Posterior vena cava (tissue), 2 donors: ENCODE results near the gene MS4A2. TPM values are rescaled to one million over a fixed set of nuclear protein-coding genes. Genes with fewer than 3 reads are reported as not detected.
"Not testable (repeated sequence)": the region's sequence is repeated elsewhere in the genome, so short reads cannot be mapped to it uniquely, and the experiment has no call there.

Source experiments
- DNase-seq: peaks from one replicate; pipeline ENCODE4 v3.0.0-alpha.2; 2020; ENCODE audit warnings: low spot score
- intact Hi-C, 2 donors: fragments of 100-400 bp; cut with DNase I; formaldehyde crosslinking; loops; one replicate each; pipeline versions ENCODE4 v1.14.1 to v1.14.2; 2022 to 2023
- long read RNA-seq, 2 donors: library from polyadenylated mRNA; unstranded; transcript quantifications; one replicate each; pipeline ENCODE4 v2.0.0, GENCODE V29; 2020 to 2021
- total RNA-seq, 2 donors: library from RNA; stranded (reverse); fragmentation: NEBNext Ultra II Directional; extraction: Animal tissue kit (Norgen Biotek cat#: 25700); gene quantifications; one replicate each; pipeline ENCODE4 v1.2.1, GENCODE V29; 2021
- donor health status: DM: yes; HTN: yes; CAD: no.
- donor health status: DM: yes; HTN: yes; CAD: no.

The MS4A2 gene
- total RNA-seq, result 1 to 10 TPM; 1.2 to 1.4 TPM
- long read RNA-seq, donor 1, result 0 reads
- long read RNA-seq, donor 2, result 0 reads

DNA sequence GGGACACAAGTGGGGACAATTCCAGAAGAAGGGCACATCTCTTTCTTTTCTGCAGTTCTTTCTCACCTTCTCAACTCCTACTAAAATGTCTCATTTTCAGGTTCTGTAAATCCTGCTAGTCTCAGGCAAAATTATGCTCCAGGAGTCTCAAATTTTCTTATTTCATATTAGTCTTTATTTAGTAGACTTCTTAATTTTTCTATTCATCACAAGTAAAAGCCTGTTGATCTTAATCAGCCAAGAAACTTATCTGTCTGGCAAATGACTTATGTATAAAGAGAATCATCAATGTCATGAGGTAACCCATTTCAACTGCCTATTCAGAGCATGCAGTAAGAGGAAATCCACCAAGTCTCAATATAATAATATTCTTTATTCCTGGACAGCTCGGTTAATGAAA lies at the start of gene MS4A2:
Gene MS4A2 (plus strand): TSS at position 301 of the 400 bp plus-strand sequence. CDS start 102 bp downstream, outside the sequence.
- DNase-seq, result no peak
- intact Hi-C loops, result no loop called here

DNA sequence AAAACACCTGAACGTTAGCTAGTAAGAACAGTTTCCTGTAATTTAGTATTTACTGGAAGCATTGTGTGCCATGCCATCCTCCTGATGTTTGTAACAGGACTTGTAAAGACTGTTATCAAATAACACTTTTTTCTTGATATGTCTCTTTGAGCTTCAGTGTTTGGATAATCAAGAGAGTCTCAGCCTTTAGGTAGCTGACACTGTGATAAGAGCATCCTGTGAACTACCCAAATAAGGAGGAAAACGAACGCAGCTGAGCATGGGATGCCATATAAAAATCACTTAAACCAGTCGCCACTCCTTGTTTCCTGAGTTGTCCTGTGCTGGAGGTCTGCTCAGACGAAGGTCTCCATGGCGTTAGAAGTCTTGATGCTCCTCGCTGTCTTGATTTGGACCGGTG lies 48.4 kb upstream of the MS4A2 start, which contains the start of gene OOSP2:
Gene OOSP2 (plus strand): TSS at position 301 of the 400 bp plus-strand sequence. CDS start 51 bp downstream, at position 352.
- intact Hi-C loops, result no loop called here

DNA sequence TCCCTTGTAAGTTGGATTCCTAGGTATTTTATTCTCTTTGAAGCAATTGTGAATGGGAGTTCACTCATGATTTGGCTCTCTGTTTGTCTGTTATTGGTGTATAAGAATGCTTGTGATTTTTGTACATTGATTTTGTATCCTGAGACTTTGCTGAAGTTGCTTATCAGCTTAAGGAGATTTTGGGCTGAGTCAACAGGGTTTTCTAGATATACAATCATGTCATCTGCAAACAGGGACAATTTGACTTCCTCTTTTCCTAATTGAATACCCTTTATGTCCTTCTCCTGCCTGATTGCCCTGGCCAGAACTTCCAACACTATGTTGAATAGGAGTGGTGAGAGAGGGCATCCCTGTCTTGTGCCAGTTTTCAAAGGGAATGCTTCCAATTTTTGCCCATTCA lies 38.0 kb upstream of the MS4A2 start:
- intact Hi-C loops, DNase-seq: not testable (repeated sequence)

More for the DNA sequence above, 48.4 kb upstream of the MS4A2 start, which contains the start of gene OOSP2:
- DNase-seq, result no peak

DNA sequence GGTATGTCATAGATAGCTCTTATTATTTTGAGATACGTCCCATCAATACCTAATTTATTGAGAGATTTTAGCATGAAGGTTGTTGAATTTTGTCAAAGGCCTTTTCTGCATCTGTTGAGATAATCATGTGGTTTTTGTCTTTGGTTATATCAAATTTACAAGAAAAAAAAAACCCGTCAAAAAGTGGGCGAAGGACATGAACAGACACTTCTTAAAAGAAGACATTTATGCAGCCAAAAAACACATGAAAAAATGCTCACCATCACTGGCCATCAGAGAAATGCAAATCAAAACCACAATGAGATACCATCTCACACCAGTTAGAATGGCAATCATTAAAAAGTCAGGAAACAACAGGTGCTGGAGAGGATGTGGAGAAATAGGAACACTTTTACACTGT lies 37.6 kb upstream of the MS4A2 start:
- intact Hi-C loops, DNase-seq: not testable (repeated sequence)

DNA sequence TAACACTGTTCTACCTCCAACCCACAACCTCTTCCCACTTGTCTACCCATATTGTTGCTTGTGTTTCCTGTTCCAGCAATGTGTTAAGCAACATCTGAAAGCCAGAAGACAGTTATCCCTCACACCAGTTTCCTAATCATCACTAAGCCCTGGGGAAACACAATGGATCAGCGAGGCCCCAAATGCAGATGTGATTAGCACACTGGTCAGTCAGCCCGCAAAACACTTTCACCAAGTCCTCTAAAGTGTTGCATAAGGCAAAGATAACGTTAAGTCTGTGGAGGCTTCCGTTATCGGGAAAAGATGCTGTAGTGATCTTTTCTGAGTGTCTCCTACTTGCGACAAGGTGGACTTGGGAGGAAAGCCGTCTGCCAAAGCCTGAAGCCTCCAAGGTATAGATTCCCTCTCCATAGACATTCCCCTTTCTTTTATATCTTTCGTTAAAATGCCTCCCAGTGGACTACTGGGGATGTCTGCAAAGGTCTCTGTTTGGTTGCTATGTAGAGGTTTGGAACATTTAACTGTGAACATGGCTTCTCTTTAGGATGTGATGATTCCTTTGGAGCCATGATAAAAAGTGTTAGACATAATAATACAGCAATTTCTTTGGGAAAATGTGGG lies 32.0 kb upstream of the MS4A2 start, which contains the start of gene MS4A3:
Gene MS4A3 (plus strand): TSS at position 317 of the 621 bp plus-strand sequence. CDS start 4,496 bp downstream, outside the sequence.
- intact Hi-C loops, result no loop called here
- no peak for DNase-seq

DNA sequence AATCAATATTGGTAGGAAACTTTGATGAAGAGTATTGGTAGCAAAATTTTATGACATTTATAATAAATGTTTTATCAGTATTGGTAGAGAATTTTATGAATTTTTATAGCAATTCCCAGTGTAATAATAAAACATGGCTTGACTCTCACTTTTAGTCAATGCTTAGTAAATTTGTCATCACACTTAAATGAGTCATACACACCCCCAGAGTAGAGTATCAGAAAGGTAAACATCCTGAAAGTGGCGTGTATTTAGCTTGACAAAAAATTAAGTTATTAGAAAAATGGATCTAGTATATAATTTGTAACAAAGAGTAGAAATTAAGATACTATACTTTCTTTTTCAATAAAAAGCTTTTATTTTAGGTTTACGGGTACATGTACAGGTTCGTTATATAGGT lies 29.4 kb upstream of the MS4A2 start:
- intact Hi-C loops, result no loop called here

DNA sequence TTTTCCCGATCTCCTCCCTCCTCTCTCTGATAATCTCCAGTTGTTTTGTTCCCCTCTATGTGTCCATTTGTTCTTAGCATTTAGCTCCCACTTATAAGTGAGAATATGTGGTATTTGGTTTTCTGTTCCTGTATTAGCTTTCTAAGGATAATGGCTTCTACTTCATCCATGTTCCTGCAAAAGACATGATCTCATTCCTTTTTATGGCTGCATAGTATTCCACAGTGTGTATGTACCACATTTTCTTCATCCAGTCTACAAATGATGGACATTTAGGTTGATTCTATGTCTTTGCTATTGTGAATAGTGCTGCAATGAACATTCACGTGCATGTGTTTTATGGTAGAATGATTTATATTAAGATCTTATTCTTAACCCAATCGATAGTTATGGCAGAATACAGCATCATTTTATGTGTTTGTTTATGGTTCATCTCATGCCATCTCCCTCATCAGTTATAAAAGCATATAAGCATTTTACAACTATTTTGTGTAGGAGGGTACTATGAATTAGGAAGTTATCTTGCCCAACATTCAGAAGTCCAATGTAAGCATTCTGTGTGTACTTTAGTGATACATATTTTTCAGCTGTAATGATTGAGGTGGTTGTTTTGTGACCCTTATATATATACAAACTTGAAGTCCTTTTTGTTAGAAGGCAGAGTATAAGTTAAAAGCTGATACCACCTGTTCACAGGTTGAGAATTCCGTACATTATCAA lies 28.8 kb upstream of the MS4A2 start:
- intact Hi-C loops, result no loop called here
- no peak for DNase-seq

More for the DNA sequence above, 29.4 kb upstream of the MS4A2 start:
- DNase-seq, result no peak

DNA sequence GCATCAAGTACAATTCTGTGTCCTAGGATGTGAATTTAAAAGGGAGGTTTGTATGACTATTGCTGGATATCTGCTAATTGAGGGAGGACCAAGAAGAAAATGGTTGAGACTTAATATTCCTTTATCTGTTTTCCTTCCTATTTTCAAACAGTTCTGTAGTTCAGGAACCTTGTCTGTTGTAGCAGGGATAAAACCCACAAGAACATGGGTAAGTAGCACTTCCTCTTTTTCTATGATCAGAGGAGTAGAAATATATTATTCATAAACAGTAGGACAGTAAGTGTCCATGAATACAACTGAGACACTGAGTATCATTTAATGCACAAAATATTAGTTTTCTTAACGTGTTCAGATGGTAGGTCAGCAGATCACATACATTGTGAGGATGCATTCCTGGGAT lies 24.4 kb upstream of the MS4A2 start:
- no peak for DNase-seq
- intact Hi-C loops, result no loop called here

DNA sequence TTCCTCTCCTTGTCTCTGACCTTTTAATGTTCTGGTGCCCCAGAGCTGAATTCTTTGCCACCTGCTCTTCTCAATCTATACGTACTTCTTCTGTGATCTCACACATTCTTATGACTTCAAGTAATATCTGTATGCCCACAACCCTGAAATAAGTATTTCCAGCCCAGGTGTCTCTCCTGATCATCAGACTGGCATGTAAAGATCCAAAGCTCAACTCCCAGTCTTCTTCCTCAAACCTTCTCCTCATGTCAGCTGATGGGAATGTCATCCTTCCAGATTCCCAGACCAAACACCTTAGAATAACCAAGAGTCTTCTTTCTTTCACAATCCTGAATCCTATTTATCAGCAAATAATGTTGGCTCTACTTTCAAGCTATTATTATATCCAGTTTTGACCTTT lies 22.7 kb upstream of the MS4A2 start:
- DNase-seq, result no peak
- intact Hi-C loops, result no loop called here

DNA sequence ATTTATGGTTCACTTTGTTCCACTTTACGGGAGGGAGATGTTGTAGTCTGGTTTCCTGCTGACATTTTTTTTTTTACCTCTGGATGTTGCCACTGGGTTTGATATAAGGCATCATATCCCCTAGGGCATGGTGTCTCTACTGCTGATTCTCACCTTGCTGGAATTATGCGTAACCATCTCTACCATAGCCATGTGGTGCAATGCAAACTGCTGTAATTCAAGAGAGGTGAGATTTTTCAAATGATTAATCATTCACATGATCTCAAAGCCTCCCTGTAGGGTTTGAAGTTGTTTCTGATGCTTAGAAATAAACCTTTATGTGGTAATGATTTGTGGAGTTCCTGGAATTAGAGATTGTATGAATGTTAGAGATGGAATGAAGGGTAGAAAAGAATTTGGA lies 19.0 kb upstream of the MS4A2 start:
- DNase-seq, result no peak
- intact Hi-C loops, result no loop called here

DNA sequence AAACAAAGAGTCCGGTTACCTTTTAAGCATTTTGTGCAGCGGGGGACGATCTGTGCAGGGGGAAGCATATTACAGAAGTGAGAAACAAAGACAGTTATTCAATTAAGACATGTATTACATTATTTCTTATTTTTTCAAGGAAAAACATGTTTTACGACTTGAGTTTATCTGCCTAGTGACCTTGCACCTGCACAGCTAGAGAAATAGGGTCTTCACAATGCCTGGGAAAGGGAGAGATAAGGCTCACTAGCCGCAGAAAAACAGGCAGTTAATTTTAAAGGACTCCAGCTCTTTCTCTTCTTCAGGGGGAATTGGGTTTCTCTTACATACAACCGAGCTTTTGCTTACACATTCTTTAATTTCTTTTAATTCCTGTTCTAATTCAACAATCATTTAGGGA lies 16.8 kb upstream of the MS4A2 start:
- intact Hi-C loops, DNase-seq: not testable (repeated sequence)

DNA sequence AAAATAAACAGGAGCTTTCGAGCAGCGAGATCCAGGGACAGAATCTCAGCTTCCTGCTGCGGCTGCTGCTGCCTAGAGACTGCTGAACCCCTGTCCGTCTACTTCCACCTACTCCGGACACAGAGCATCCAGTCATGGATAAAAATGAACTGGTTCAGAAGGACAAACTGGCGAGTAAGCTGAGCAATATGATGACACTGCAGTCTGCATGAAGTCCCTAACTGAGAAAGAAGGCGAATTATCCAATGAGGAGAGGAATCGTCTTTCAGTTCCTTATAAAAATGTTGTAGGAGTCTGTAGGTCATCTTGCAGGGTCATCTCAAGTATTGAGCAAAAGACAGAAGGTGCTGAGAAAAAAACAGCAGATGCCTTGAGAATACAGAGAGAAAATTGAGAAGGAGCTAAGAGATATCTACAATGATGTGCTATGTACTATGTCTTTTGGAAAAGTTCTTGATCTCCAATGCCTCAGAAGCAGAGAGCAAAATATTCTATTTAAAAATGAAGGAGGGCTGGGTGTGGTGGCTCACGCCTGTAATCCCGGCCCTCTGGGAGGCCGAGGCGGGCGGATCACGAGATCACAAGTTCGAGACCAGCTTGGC lies 11.1 kb upstream of the MS4A2 start:
- intact Hi-C loops, result no loop called here
- DNase-seq, result no peak

DNA sequence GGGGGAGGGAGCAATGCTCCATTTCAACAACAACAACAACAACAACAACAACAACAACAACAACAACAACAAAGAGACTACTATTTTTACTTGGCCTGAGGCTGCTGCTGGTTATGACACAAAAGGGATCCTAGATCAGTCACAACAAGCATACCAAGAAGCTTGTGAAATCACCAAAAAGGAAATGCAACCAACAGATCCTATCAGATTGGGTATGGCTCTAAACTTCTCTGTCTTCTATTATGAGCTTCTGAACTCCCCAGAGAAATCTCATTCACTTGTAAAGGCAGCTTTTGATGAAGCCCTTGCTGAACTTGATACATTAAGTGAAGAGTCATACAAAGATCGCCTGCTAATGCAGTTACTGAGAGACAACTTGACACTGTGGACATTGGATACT lies 10.5 kb upstream of the MS4A2 start:
- no peak for DNase-seq
- intact Hi-C loops, result no loop called here

DNA sequence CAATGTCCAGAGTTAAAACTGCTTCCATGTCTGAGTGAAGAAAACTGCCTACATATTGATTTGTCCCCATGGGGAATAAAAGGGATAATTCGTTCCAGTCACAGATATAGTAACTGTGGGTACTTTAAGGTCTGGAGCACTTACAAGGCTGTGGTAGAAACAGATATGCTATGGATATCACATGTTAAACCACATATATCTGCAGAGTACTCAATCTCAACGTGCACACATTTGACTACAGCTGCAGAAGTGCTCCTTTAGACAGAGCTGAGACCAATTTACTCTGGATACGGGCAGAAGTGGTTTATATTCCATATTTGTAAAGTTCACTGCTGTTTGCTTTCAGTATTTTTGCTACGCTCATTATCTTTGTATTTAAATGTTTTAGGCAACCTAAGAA lies 9.7 kb upstream of the MS4A2 start:
- no peak for DNase-seq
- intact Hi-C loops, result no loop called here

DNA sequence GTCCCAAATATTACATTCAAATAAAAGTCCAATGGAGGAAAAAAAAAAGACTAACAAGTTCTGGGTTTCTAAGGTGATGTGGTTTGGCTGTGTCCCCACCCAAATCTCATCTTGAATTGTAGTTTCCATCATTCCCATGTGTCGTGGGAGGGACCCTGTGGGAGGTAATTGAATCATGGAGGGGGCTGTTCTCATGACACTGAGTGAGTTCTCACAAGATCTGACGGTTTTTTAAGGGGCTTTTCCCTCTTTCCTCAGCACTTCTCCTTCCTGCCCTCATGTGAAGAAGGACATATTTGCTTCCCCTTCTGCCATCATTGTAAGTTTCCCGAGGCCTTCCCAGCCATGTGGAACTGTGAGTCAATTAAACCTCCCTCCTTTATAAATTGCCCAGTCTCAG lies 7.9 kb upstream of the MS4A2 start:
- intact Hi-C loops, result no loop called here
- DNase-seq, result no peak

DNA sequence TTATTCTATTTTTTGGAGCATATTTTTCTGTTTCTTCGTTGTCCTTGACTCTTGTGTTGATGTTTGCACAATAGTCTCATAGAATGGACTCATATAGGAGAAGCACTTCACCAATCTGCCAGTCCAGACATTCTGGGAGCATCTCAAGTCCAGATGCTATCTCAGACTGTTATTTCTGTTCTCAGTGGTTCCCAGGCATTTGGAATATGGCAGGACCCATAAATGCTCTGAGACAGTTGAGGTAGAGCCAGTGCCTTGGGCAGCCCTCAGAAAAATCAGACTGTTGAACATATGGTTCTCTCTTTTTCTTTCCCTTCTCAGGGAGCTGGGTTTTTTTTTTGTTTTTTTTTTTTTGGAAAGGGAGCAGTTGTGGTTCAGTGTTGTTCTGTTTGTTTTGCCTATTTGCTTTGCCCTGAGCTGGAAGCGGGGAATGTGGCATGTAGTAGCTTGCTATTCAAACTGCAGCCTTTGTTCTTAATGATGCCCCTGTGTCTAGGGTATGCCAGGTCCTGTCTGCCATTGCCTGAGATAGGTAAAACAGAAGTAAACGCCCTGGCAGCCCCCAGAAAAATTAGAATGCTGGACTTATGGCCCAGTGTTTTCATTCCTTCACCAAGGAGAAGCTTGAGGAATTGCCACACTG lies 3.7 kb upstream of the MS4A2 start:
- intact Hi-C loops, result no loop called here
- DNase-seq, result no peak

DNA sequence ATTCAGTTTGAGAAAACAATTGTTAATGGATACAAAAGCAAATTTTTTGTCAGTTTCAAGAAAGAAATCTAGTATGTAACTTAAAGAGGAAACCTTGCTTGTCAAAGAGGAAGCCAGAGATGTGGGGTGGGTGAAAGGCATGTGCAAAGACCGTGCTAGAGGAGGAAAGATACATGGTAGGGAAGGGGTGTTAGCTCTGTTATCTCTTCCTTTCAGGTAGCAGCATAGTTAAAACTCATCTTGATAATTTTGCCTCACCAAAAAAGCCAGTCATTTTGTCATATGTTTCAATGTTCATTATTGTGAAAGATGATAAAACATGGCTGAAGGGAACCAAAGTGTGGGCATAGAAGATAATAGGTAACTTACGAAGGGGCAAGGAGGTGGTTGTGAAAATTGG lies 2.6 kb upstream of the MS4A2 start:
- intact Hi-C loops, result no loop called here
- no peak for DNase-seq

DNA sequence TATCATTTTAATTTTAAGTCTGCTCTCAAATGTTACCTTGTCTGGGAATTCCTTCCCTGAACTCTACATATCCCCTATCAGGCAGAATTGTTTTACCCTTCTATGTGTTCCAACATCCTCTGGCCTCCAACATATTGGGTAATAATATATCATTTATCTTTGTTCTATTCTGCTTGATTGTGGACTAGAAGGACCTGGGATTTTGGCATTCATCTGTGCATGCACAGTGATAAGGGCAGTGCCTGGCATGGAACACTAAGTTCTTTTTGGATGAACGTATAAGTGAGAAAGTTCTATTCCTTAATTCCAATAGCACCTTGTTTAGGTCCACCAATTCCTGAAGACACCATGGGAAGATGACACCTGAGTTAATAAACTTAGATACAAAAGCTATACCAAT lies 1.2 kb upstream of the MS4A2 start:
- DNase-seq, result no peak
- intact Hi-C loops, result no loop called here

DNA sequence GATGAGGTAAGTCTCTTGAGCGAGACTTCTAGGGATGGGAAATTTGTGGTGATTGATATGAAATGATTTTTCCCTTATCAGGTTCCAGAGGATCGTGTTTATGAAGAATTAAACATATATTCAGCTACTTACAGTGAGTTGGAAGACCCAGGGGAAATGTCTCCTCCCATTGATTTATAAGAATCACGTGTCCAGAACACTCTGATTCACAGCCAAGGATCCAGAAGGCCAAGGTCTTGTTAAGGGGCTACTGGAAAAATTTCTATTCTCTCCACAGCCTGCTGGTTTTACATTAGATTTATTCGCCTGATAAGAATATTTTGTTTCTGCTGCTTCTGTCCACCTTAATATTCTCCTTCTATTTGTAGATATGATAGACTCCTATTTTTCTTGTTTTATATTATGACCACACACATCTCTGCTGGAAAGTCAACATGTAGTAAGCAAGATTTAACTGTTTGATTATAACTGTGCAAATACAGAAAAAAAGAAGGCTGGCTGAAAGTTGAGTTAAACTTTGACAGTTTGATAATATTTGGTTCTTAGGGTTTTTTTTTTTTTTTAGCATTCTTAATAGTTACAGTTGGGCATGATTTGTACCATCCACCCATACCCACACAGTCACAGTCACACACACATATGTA lies 7.1 kb downstream of the MS4A2 start:
- DNase-seq, result no peak
- intact Hi-C loops, result no loop called here
